GM19240 (cell line): Measurements from ENCODE around the gene SYNM.

ENCODE experiments used
- DNase-seq: peaks from one replicate; pipeline ENCODE4 v3.0.0; 2011; ENCODE audit warnings: low spot score; ENCODE audit not compliant: insufficient read length

The SYNM gene

GRCh38 chr15:99167201-99167600 is 62.3 kb downstream of the SYNM start:
- no peak for DNase-seq

GRCh38 chr15:99167640-99168039 is 62.8 kb downstream of the SYNM start:
- no peak for DNase-seq

GRCh38 chr15:99168601-99169580 is 64.0 kb downstream of the SYNM start:
- DNase-seq: no peak

GRCh38 chr15:99169769-99170311 is 65.0 kb downstream of the SYNM start:
- no peak for DNase-seq

GRCh38 chr15:99170476-99171065 is 65.7 kb downstream of the SYNM start:
- no peak for DNase-seq

- DNase-seq: no peak
Observed at GRCh38 chr15:99172171-99172570, 67.3 kb downstream of the SYNM start.

- no peak for DNase-seq
Observed at GRCh38 chr15:99172989-99173388, 68.1 kb downstream of the SYNM start.

- no peak for DNase-seq
Observed at GRCh38 chr15:99174567-99175395, 69.9 kb downstream of the SYNM start.

- no peak for DNase-seq
Observed at GRCh38 chr15:99176757-99177156, 71.9 kb downstream of the SYNM start.

GRCh38 chr15:99177679-99178078 is 72.8 kb downstream of the SYNM start:
- DNase-seq: no peak

- DNase-seq: no peak
Observed at GRCh38 chr15:99180086-99180963, 75.4 kb downstream of the SYNM start.

GRCh38 chr15:99180964-99181306 is 76.1 kb downstream of the SYNM start:
- DNase-seq: no peak

- no peak for DNase-seq
Observed at GRCh38 chr15:99181545-99181971, 76.7 kb downstream of the SYNM start.

- DNase-seq: no peak
Observed at GRCh38 chr15:99182791-99183190, 77.9 kb downstream of the SYNM start.
